ENCODE measurements around the gene DONSON. TPM values are rescaled to one million over a fixed set of nuclear protein-coding genes. Genes with fewer than 3 reads are reported as not detected.

Gene DONSON
- total RNA-seq, 4 donors from 2014 or later, result 4.2 to 13.3 (median 6.7) TPM

DNA sequence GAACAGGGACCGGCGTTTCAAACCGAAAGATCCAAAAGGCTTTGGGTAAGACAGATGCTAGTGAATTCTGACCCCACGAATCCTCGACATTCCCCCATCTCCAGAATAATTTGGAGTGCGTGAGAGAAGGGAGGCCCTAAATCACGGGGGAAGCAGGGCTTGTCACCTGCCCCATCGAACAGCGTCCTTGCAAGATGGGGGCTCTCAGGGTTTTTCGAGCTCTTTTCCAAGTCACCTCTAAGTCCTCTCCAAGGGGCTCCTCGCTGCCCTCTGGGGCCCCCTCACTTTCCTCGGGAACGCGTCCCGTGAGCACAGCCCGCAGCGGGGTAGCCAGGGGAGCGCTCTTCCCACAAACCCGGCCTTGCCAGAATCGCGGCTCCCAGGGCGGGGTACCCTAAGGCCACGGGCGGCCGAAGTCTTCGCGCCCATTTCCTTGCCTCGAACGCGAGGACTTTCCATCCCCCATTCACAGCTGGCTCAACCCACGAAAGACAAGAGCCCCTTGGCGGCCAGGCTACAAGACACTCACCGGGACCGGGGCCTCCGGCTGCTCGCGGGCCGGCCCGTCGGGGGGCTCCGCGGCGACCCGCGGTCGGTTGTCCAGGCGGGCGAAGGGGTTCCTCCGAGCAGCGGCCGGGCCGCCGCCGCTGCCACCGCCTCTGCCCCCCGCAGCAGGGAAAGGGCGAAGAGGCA, 546 bp downstream of the DONSON start:
- WGBS, 2 donors, result 2 to 4% methylated on average over 14 to 28 of the region's 57 CpGs
- Histone ChIP-seq H3K4me1 (peaks cover 5 to 9% of the 10 kb centered on the region in 2 donors), H3K36me3 (no peaks in the 10 kb centered on the region), H3K9me3 (no peaks in the 10 kb centered on the region), H3K4me3 (replicated peaks in 1 of 3) (peak overlapping the region; percentile 19 to 93 (median 72)), H3K27me3 (no peaks in the 10 kb centered on the region), H3K27ac (peak overlapping the region in 2 of 3 donors; percentile 80 to 83)
- no peak for TF ChIP-seq POLR2A (IDR thresholded peaks at IDR 0.05)
- TF ChIP-seq CTCF (IDR thresholded peaks at IDR 0.05), result no peak
- DNase-seq, result peak; percentile 34 to 43
- intact Hi-C loops (cut with DNase I), result no loop called here

DNA sequence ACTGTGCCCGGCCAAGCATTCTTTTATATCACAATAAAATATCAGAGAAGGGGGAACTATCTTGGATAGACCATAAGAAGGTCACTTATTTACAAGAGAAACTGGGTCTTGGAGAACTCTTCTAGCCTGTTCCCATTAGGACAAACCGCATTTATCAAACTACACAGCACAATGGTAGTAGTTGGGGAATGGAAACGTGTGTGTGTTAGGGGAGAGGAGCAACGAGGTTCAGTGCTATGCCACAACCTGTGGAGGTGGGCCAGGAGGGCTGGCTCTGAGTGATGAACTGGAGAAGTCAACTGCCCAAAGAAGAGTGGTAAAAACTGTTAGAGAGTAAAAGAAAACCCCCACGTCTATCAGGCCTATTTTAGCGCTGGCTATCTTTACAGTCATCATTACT, 1.6 kb downstream of the DONSON start:
- H3K4me1 ChIP-seq, result peaks cover 5 to 9% of the 10 kb centered on the region in 2 donors
- 79 to 81% methylated on average over 6 of the region's 6 CpGs for WGBS, 2 donors
- TF ChIP-seq POLR2A (IDR thresholded peaks at IDR 0.05) (no peak), CTCF (IDR thresholded peaks at IDR 0.05) (no peak)
- no peaks in the 10 kb centered on the region for H3K9me3 ChIP-seq
- intact Hi-C loops (cut with DNase I), result no loop called here
- no peaks in the 10 kb centered on the region for H3K36me3 ChIP-seq
- no peak for DNase-seq
- H3K27ac ChIP-seq, result no peak overlapping the region
- H3K27me3 ChIP-seq, result no peaks in the 10 kb centered on the region
- no peak overlapping the region for H3K4me3 ChIP-seq (replicated peaks in 1 of 3)

DNA sequence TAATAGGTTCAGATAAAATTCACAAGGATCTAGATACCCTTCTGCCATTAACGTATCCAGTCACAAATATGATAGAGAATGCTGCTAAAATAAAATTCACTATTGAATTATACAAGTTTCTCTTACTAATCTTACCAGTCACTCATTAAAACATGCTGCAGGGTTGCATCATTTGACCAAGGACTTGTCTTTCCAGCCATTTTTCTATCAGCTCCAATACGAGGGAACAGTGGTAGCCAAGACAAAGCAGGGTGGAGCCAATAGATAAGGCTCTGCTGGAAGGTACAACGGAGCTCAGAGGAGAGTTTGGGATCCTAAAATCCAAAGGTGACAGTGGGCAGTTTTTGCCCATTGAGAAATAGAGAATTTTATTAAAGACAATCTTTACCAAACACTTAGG, 4.0 kb downstream of the DONSON start:
- DNase-seq, result no peak
- WGBS, 2 donors, result 85 to 95% methylated on average over 3 of the region's 3 CpGs
- Histone ChIP-seq H3K27ac (no peak overlapping the region), H3K4me1 (peaks cover 5 to 9% of the 10 kb centered on the region in 2 donors), H3K9me3 (no peaks in the 10 kb centered on the region), H3K36me3 (no peaks in the 10 kb centered on the region), H3K27me3 (no peaks in the 10 kb centered on the region), H3K4me3 (replicated peaks in 1 of 3) (no peak overlapping the region)
- intact Hi-C loops (cut with DNase I), result no loop called here
- TF ChIP-seq POLR2A (IDR thresholded peaks at IDR 0.05), result no peak
- no peak for TF ChIP-seq CTCF (IDR thresholded peaks at IDR 0.05)

GRCh38 chr21:33578959-33579542, 9.4 kb downstream of the DONSON start:
- 92 to 95% methylated on average over 7 of the region's 7 CpGs for WGBS, 2 donors

More at GRCh38 chr21:33578959-33579542, 9.4 kb downstream of the DONSON start:
- intact Hi-C loops (cut with DNase I), result no loop called here
- Histone ChIP-seq H3K9me3 (no peaks in the 10 kb centered on the region), H3K4me1 (no peaks in the 10 kb centered on the region), H3K4me3 (replicated peaks in 1 of 3) (no peak overlapping the region), H3K27me3 (no peaks in the 10 kb centered on the region), H3K36me3 (peaks cover 17 to 27% of the 10 kb centered on the region in 2 donors), H3K27ac (peak overlapping the region in 1 of 3 donors; percentile 4)
- TF ChIP-seq POLR2A (IDR thresholded peaks at IDR 0.05), result no peak
- TF ChIP-seq CTCF (IDR thresholded peaks at IDR 0.05), result no peak
- no peak for DNase-seq

All from thyroid gland (tissue), 4 donors.